Brain microvascular endothelial cell (primary cell): ENCODE data around the gene SLC38A9.

Source experiments
- DNase-seq: peaks from one replicate; pipeline ENCODE4 v3.0.0-alpha.2; 2020
- H3K27ac ChIP-seq: fragments of 250-450 bp; sonication (Bioruptor Pico); 2 replicates; pipeline ENCODE4 v1.5.1; 2020; ENCODE audit warnings: mild to moderate bottlenecking, moderate library complexity
- H3K27me3 ChIP-seq: fragments of 250-450 bp; sonication (Bioruptor Pico); replicated peaks from 2 replicates; pipeline ENCODE4 v1.5.1; 2020; ENCODE audit warnings: mild to moderate bottlenecking
- H3K36me3 ChIP-seq: fragments of 250-450 bp; sonication (Bioruptor Pico); replicated peaks from 2 replicates; pipeline ENCODE4 v1.5.1; 2020; ENCODE audit warnings: mild to moderate bottlenecking
- H3K4me3 ChIP-seq: 2 replicates; pipeline ENCODE4 v1.5.1; 2011; ENCODE audit warnings: low read depth, mild to moderate bottlenecking, control low read depth, low read length, moderate library complexity
- CTCF ChIP-seq: IDR thresholded peaks from 2 replicates; pipeline ENCODE4 v1.5.1; 2011; ENCODE audit warnings: low read depth, mild to moderate bottlenecking, moderate library complexity, low read length, control low read depth, inconsistent platforms; ENCODE audit errors: missing control alignments
- in situ Hi-C: cut with HindIII; loops from 2 replicates; pipeline ENCODE4 v1.10.0; 2017; ENCODE audit warnings: low sequenced_read_pairs, low pct_ligation_motif_present

SLC38A9 gene

GRCh38 chr5:55638455-55638854 is 73.7 kb downstream of the SLC38A9 start:
- in situ Hi-C loops = no loop called here
- no peak for DNase-seq
- Histone ChIP-seq H3K36me3 (no peaks in the 10 kb centered on the region), H3K27me3 (no peaks in the 10 kb centered on the region), H3K4me3 (no peak overlapping the region), H3K27ac (no peak overlapping the region)
- no peak for TF ChIP-seq CTCF

GRCh38 chr5:55638051-55638450 is 74.1 kb downstream of the SLC38A9 start:
- H3K36me3 ChIP-seq = no peaks in the 10 kb centered on the region
- H3K27ac ChIP-seq = no peak overlapping the region
- no peak for DNase-seq
- no peak overlapping the region for H3K4me3 ChIP-seq
- in situ Hi-C loops = no loop called here
- H3K27me3 ChIP-seq = no peaks in the 10 kb centered on the region
- TF ChIP-seq CTCF = no peak

- in situ Hi-C loops = no loop called here
- H3K27ac ChIP-seq = no peak overlapping the region
- H3K27me3 ChIP-seq = no peaks in the 10 kb centered on the region
- H3K36me3 ChIP-seq = no peaks in the 10 kb centered on the region
- no peak overlapping the region for H3K4me3 ChIP-seq
- DNase-seq = no peak
- no peak for TF ChIP-seq CTCF
Observed at GRCh38 chr5:55636683-55637082, 75.4 kb downstream of the SLC38A9 start.

GRCh38 chr5:55636177-55636576 is 75.9 kb downstream of the SLC38A9 start:
- in situ Hi-C loops = no loop called here
- TF ChIP-seq CTCF = no peak
- Histone ChIP-seq H3K27me3 (no peaks in the 10 kb centered on the region), H3K27ac (no peak overlapping the region), H3K4me3 (no peak overlapping the region), H3K36me3 (no peaks in the 10 kb centered on the region)
- no peak for DNase-seq

GRCh38 chr5:55634866-55635265 is 77.3 kb downstream of the SLC38A9 start:
- no peak for DNase-seq
- in situ Hi-C loops = no loop called here
- H3K36me3 ChIP-seq = no peaks in the 10 kb centered on the region
- H3K27me3 ChIP-seq = no peaks in the 10 kb centered on the region
- H3K27ac ChIP-seq = no peak overlapping the region
- no peak for TF ChIP-seq CTCF
- H3K4me3 ChIP-seq = no peak overlapping the region

GRCh38 chr5:55634209-55634805 is 77.8 kb downstream of the SLC38A9 start:
- H3K36me3 ChIP-seq = no peaks in the 10 kb centered on the region
- no peak for TF ChIP-seq CTCF
- DNase-seq = no peak
- no peak overlapping the region for H3K4me3 ChIP-seq
- no peaks in the 10 kb centered on the region for H3K27me3 ChIP-seq
- peak overlapping the region; percentile 9 for H3K27ac ChIP-seq
- in situ Hi-C loops = no loop called here
